Parathyroid adenoma (tissue), 2 donors: ENCODE measurements around the gene STARD13.

Experiments
- H2AFZ ChIP-seq: fragments of 300-600 bp; sonication (generic); one replicate; pipeline ENCODE4 v1.7.0; 2017; ENCODE audit warnings: antibody characterized with exemption, mild to moderate bottlenecking
- H3K27ac ChIP-seq: fragments of 300-600 bp; sonication (generic); one replicate; pipeline ENCODE4 v1.7.0; 2017
- H3K27me3 ChIP-seq: fragments of 300-600 bp; sonication (generic); one replicate; pipeline ENCODE4 v1.7.0; 2017; ENCODE audit warnings: low read length; ENCODE audit not compliant: control insufficient read depth, insufficient read depth
- H3K36me3 ChIP-seq: fragments of 300-600 bp; sonication (generic); one replicate; pipeline ENCODE4 v1.7.0; 2017; ENCODE audit warnings: low read length; ENCODE audit not compliant: control insufficient read depth, insufficient read depth
- H3K4me1 ChIP-seq: fragments of 300-600 bp; sonication (generic); one replicate; pipeline ENCODE4 v1.7.0; 2017; ENCODE audit warnings: control low read depth
- H3K4me2 ChIP-seq: fragments of 300-600 bp; sonication (generic); one replicate; pipeline ENCODE4 v1.7.0; 2017; ENCODE audit warnings: low read length
- H3K4me3 ChIP-seq: fragments of 300-600 bp; sonication (generic); one replicate; pipeline ENCODE4 v1.7.0; 2017; ENCODE audit warnings: low read depth, low read length
- H3K79me2 ChIP-seq: fragments of 300-600 bp; sonication (generic); one replicate; pipeline ENCODE4 v1.7.0; 2017; ENCODE audit warnings: control low read depth
- H3K9ac ChIP-seq: fragments of 300-600 bp; sonication (generic); one replicate; pipeline ENCODE4 v1.7.0; 2017; ENCODE audit warnings: mild to moderate bottlenecking
- H3K9me3 ChIP-seq: fragments of 300-600 bp; sonication (generic); one replicate; pipeline ENCODE4 v1.7.0; 2017; ENCODE audit warnings: low read length; ENCODE audit not compliant: control insufficient read depth
- TF ChIP-seq, protein P1 (sequence below): fragments of 300-600 bp; sonication (generic); IDR thresholded peaks from one replicate; pipeline ENCODE4 v1.7.0; 2017; ENCODE audit warnings: antibody characterized with exemption, mild to moderate bottlenecking
- donor health status: primary hyperparathyroidism.

The STARD13 gene

DNA sequence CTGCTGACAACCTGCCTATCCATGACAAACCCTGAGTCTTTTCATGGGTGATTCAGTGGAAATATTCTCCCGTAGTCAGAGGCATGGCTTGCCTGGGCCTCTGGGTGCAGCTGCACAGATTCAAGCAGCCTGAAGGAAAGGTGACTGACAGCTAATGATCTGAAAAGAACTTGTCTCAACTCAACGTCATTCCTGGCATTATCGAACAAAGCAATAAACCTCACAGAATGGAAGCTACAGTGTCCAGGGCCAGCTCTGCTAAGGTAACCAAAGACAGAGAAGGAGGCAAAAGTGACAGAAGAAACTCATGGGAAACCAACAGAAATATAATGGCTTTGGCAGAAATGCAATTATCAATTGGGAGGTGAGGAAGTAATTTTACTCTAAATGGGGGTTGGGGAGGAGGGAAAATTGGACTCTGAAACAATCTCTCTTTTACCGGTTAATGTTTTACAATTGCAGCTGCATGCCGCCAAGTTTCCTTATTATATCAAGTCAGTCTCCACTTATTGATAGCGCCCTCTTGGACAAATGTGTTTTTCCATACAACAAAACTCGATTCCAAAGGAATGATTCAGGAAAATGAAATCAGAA, 12.9 kb downstream of the STARD13 start:
- H3K27me3 ChIP-seq, result no peaks in the 10 kb centered on the region
- no peaks in the 10 kb centered on the region for H3K9me3 ChIP-seq
- peaks cover 11% of the 10 kb centered on the region for H3K79me2 ChIP-seq
- no peak overlapping the region for H3K27ac ChIP-seq
- H3K4me3 ChIP-seq, result no peak overlapping the region
- no peaks in the 10 kb centered on the region for H3K36me3 ChIP-seq
- TF ChIP-seq, protein P1, sequence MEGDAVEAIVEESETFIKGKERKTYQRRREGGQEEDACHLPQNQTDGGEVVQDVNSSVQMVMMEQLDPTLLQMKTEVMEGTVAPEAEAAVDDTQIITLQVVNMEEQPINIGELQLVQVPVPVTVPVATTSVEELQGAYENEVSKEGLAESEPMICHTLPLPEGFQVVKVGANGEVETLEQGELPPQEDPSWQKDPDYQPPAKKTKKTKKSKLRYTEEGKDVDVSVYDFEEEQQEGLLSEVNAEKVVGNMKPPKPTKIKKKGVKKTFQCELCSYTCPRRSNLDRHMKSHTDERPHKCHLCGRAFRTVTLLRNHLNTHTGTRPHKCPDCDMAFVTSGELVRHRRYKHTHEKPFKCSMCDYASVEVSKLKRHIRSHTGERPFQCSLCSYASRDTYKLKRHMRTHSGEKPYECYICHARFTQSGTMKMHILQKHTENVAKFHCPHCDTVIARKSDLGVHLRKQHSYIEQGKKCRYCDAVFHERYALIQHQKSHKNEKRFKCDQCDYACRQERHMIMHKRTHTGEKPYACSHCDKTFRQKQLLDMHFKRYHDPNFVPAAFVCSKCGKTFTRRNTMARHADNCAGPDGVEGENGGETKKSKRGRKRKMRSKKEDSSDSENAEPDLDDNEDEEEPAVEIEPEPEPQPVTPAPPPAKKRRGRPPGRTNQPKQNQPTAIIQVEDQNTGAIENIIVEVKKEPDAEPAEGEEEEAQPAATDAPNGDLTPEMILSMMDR, result no peak
- no peaks in the 10 kb centered on the region for H3K4me1 ChIP-seq
- no peak overlapping the region for H3K9ac ChIP-seq
- H2AFZ ChIP-seq, result no peak overlapping the region
- no peak overlapping the region for H3K4me2 ChIP-seq

- H3K4me3 ChIP-seq, result no peak overlapping the region
- TF ChIP-seq, protein P1, result no peak
- H3K27me3 ChIP-seq, result no peaks in the 10 kb centered on the region
- H3K36me3 ChIP-seq, result no peaks in the 10 kb centered on the region
- peaks cover 11% of the 10 kb centered on the region for H3K79me2 ChIP-seq
- no peak overlapping the region for H3K9ac ChIP-seq
- no peaks in the 10 kb centered on the region for H3K4me1 ChIP-seq
- H2AFZ ChIP-seq, result no peak overlapping the region
- H3K27ac ChIP-seq, result no peak overlapping the region
- no peak overlapping the region for H3K4me2 ChIP-seq
- no peaks in the 10 kb centered on the region for H3K9me3 ChIP-seq
These were observed 13.8 kb downstream of the STARD13 start for GRCh38 chr13:33271759-33272158.

DNA sequence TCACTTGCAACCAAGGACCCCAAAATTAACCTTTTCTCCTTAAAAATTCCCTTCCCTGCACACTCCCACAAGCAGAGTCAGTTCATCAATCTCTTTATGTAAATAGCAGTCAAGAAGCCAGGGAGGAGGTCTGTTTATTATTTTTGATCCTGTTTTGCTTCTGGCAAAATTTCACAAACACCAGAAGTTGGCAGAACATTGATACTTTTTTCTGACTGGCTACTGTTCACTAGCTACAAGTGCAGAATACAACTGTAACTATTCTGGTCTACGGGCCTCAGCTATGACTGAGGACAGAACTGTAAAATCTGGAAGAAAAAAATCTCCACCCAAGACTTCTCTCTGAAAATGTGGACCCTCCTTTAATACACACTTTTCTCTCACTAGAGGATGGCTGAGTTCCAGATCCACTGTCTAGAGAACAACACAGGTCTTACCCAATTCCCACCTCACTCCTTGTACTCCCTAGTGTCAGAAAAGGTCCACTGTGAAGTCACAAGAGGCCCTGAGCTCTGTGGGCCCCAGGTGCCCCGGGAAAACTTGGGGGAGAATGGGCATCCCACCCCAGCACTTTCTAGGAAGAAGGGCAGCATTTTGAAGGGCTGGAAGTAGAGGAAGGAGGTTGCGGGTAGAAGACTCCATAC, 14.5 kb downstream of the STARD13 start:
- no peaks in the 10 kb centered on the region for H3K9me3 ChIP-seq
- H3K9ac ChIP-seq, result no peak overlapping the region
- H3K4me3 ChIP-seq, result no peak overlapping the region
- no peaks in the 10 kb centered on the region for H3K27me3 ChIP-seq
- H3K36me3 ChIP-seq, result no peaks in the 10 kb centered on the region
- H3K27ac ChIP-seq, result no peak overlapping the region
- no peak overlapping the region for H3K4me2 ChIP-seq
- H2AFZ ChIP-seq, result no peak overlapping the region
- H3K79me2 ChIP-seq, result peaks cover 11% of the 10 kb centered on the region
- H3K4me1 ChIP-seq, result no peaks in the 10 kb centered on the region
- TF ChIP-seq, protein P1, result no peak

- Histone ChIP-seq H3K4me3 (no peak overlapping the region), H3K27me3 (no peaks in the 10 kb centered on the region), H3K9ac (no peak overlapping the region), H3K9me3 (no peaks in the 10 kb centered on the region), H3K36me3 (no peaks in the 10 kb centered on the region), H3K4me2 (no peak overlapping the region), H2AFZ (no peak overlapping the region), H3K79me2 (peaks cover 4% of the 10 kb centered on the region), H3K4me1 (no peaks in the 10 kb centered on the region), H3K27ac (no peak overlapping the region)
- TF ChIP-seq, protein P1, result no peak
These were observed 19.9 kb downstream of the STARD13 start for GRCh38 chr13:33265607-33266006.

- H2AFZ ChIP-seq, result no peak overlapping the region
- H3K9me3 ChIP-seq, result no peaks in the 10 kb centered on the region
- H3K4me1 ChIP-seq, result no peaks in the 10 kb centered on the region
- peaks cover 2% of the 10 kb centered on the region for H3K79me2 ChIP-seq
- H3K27me3 ChIP-seq, result no peaks in the 10 kb centered on the region
- TF ChIP-seq, protein P1, result no peak
- no peak overlapping the region for H3K4me3 ChIP-seq
- H3K36me3 ChIP-seq, result no peaks in the 10 kb centered on the region
- H3K4me2 ChIP-seq, result no peak overlapping the region
- no peak overlapping the region for H3K27ac ChIP-seq
- no peak overlapping the region for H3K9ac ChIP-seq
These were observed 20.4 kb downstream of the STARD13 start for GRCh38 chr13:33265133-33265532.
